Neural cell (in vitro differentiated cells): ENCODE results near the gene TPRA1.

ENCODE experiments used
- EP300 ChIP-seq: fragments of 450-650 bp; conservative IDR thresholded peaks from 2 replicates; pipeline ENCODE4 v1.6.1; 2014; ENCODE audit warnings: antibody characterized with exemption, mild to moderate bottlenecking, moderate library complexity; ENCODE audit not compliant: poor library complexity, severe bottlenecking
- EZH2 ChIP-seq: fragments of 200-600, 300-800 bp; shearing (Covaris generic), sonication (generic); IDR thresholded peaks from 2 replicates; pipeline ENCODE4 v1.6.1; 2014; ENCODE audit warnings: antibody characterized with exemption, low read length, borderline replicate concordance, mild to moderate bottlenecking; ENCODE audit not compliant: insufficient read depth, poor library complexity, severe bottlenecking
- SMC3 ChIP-seq: fragments of 450-650 bp; conservative IDR thresholded peaks from 2 replicates; pipeline ENCODE4 v1.6.1; 2014; ENCODE audit warnings: antibody characterized with exemption, mild to moderate bottlenecking, moderate library complexity; ENCODE audit not compliant: poor library complexity
- TF ChIP-seq, protein P1 (sequence below): fragments of 450-650 bp; IDR thresholded peaks from 2 replicates; pipeline ENCODE4 v1.5.1; 2014; ENCODE audit warnings: antibody characterized with exemption, mild to moderate bottlenecking, moderate library complexity; ENCODE audit not compliant: poor library complexity, severe bottlenecking

DNA sequence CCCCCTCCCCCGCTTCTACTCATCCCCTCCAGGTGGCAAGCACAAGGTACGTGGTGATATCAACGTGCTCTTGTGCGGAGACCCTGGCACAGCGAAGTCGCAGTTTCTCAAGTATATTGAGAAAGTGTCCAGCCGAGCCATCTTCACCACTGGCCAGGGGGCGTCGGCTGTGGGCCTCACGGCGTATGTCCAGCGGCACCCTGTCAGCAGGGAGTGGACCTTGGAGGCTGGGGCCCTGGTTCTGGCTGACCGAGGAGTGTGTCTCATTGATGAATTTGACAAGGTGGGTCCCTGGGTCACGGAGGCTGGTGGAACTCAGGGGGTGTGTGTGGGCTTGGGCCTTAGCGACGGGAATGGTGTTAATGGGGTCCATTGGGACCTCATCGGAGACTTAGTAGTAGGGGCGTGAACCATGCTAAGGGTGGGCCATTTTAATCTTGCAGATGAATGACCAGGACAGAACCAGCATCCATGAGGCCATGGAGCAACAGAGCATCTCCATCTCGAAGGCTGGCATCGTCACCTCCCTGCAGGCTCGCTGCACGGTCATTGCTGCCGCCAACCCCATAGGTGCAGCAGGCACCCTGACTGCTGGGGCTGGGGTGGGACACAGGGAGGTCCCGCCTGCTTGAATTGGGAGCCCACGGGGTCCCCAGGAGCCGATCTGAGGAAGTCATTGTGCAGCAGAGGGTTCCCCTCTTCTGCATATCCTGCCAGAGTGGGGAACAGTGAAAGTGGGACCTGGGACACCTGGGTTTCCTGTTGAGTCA lies 26.5 kb upstream of the TPRA1 start:
- TF ChIP-seq SMC3: no peak
- TF ChIP-seq EP300: no peak
- TF ChIP-seq, protein P1, sequence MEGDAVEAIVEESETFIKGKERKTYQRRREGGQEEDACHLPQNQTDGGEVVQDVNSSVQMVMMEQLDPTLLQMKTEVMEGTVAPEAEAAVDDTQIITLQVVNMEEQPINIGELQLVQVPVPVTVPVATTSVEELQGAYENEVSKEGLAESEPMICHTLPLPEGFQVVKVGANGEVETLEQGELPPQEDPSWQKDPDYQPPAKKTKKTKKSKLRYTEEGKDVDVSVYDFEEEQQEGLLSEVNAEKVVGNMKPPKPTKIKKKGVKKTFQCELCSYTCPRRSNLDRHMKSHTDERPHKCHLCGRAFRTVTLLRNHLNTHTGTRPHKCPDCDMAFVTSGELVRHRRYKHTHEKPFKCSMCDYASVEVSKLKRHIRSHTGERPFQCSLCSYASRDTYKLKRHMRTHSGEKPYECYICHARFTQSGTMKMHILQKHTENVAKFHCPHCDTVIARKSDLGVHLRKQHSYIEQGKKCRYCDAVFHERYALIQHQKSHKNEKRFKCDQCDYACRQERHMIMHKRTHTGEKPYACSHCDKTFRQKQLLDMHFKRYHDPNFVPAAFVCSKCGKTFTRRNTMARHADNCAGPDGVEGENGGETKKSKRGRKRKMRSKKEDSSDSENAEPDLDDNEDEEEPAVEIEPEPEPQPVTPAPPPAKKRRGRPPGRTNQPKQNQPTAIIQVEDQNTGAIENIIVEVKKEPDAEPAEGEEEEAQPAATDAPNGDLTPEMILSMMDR: no peak
- no peak for TF ChIP-seq EZH2
